Measurements from ENCODE around the gene PRAC1. TPM values are rescaled to one million over a fixed set of nuclear protein-coding genes. Genes with fewer than 3 reads are reported as not detected.

The PRAC1 gene
- total and polyA plus RNA-seq, 2 of the 8 experiments (the other 6 are each of a cell fraction or from before 2014, with no cell fraction given): not detected

DNA sequence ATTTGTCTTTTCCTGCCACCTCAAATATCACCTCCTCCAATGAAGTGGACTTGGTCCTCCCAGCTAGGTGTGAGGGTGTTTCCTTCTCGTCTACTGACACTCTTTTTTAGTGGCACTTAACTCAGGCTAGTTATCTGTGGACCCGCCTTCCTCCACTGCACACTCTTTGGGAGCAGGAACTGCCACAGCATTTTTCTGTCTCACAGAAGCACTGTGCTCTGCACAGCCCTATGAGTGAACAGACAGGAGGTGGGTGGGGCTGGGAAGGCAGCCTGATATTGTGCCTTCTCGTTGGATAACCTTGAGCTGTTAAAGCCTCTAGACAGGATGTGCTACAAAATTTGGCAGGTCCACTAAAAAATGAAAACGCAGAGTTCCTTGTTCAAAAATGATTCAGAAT is 38.1 kb upstream of the PRAC1 start:
- CTCF ChIA-PET (ENCODE audit: partially characterized antibody): interaction anchor here (1.2 to 18.8 kb wide), 6 partner anchors 26 to 119 kb away, joined by 3 to 186 read pairs (median 9); no protein-coding TSS in a partner anchor
- peaks cover 29 to 56% (median 49%) of the 10 kb centered on the region in 4 experiments for H3K27me3 ChIP-seq (replicated peaks in 1 of 4; ENCODE audit: control insufficient read depth in 3 of 4, extremely low read depth in 1 of 4, insufficient read depth in 3 of 4, low read length in 3 of 4)

More for the DNA sequence above, 38.1 kb upstream of the PRAC1 start:
- DNase-seq (ENCODE audit: low read depth in 1 of 2, low spot score in 2 of 2) (no peak), FAIRE-seq (no peak)
- Histone ChIP-seq H4K20me1 (replicated peaks in 1 of 2; ENCODE audit: control insufficient read depth in 1 of 2, insufficient read depth in 2 of 2, low read length in 2 of 2) (peaks cover 2 to 8% of the 10 kb centered on the region in 2 experiments), H3K4me1 (replicated peaks in 1 of 4; ENCODE audit: control insufficient read depth in 3 of 4, insufficient read depth in 4 of 4, low read length in 3 of 4) (no peaks in the 10 kb centered on the region), H4K8ac (ENCODE audit: extremely low read depth, insufficient read depth, low read length) (no peak overlapping the region), H3K4ac (replicated peaks; ENCODE audit: insufficient read length, low read depth, low read length) (no peak overlapping the region), H2BK5ac (ENCODE audit: low read depth, low read length) (no peak overlapping the region), H3K18ac (ENCODE audit: extremely low read depth, low read length) (no peak overlapping the region), H3K36me3 (ENCODE audit: control insufficient read depth in 2 of 4, insufficient read depth in 4 of 4, low read length in 3 of 4) (no peaks in the 10 kb centered on the region), H2BK15ac (ENCODE audit: low read length) (no peak overlapping the region), H2BK20ac (ENCODE audit: low read length) (no peak overlapping the region), H3K23ac (ENCODE audit: insufficient read length) (no peak overlapping the region), H3K56ac (replicated peaks; ENCODE audit: insufficient read length, low read depth, low read length) (no peak overlapping the region), H2AK5ac (ENCODE audit: low read depth, low read length) (no peak overlapping the region), H2AFZ (ENCODE audit: low read length) (no peak overlapping the region), H4K91ac (replicated peaks; ENCODE audit: insufficient read length, low read length) (no peak overlapping the region), H2BK12ac (ENCODE audit: low read depth, low read length) (no peak overlapping the region), H2BK120ac (replicated peaks; ENCODE audit: low read depth, low read length) (no peak overlapping the region), H3K4me3 (ENCODE audit: extremely low read depth in 1 of 4, insufficient read depth in 2 of 4, low read depth in 3 of 4, low read length in 4 of 4) (no peak overlapping the region), H3K79me2 (ENCODE audit: control insufficient read depth in 1 of 2, insufficient read depth in 2 of 2, low read length in 2 of 2) (no peaks in the 10 kb centered on the region), H3K4me2 (ENCODE audit: insufficient read depth in 1 of 2, low read depth in 2 of 2, low read length in 2 of 2) (no peak overlapping the region), H3K14ac (ENCODE audit: insufficient read length) (no peak overlapping the region), H3K79me1 (ENCODE audit: low read depth, low read length) (no peaks in the 10 kb centered on the region), H3K9ac (replicated peaks in 1 of 4; ENCODE audit: extremely low read depth in 1 of 4, low read depth in 3 of 4, low read length in 3 of 4) (no peak overlapping the region), H4K5ac (ENCODE audit: insufficient read length, low read depth, low read length) (no peak overlapping the region), H3K9me3 (ENCODE audit: insufficient read depth in 2 of 2, low read depth in 1 of 2, low read length in 1 of 2) (no peaks in the 10 kb centered on the region), H3K27ac (ENCODE audit: low read depth, low read length) (no peak overlapping the region), H3K23me2 (ENCODE audit: low read depth, low read length) (no peaks in the 10 kb centered on the region)
- WGBS, 2 experiments (ENCODE audit: extremely low coverage in 1 of 2, insufficient coverage in 1 of 2, insufficient read length in 1 of 2, insufficient replicate concordance in 2 of 2, low coverage in 1 of 2, low lambda C conversion rate in 2 of 2, missing lambda C conversion rate in 1 of 2): 96% methylated on average over 4 of the region's 4 CpGs; no CpG with 5 or more reads in 1 of the 2 experiments
- POLR2A ChIA-PET (ENCODE audit: partially characterized antibody): interaction anchor here (1.1 kb wide), 1 partner anchor 81 kb away, joined by 3 read pairs; no protein-coding TSS in a partner anchor
- no peak for TF ChIP-seq POLR2AphosphoS5 (IDR thresholded peaks at IDR 0.05; ENCODE audit: low read depth, low read length)
- no peak for TF ChIP-seq EGR1 (IDR thresholded peaks at IDR 0.05; ENCODE audit: borderline replicate concordance, low read depth, low read length)
- no peak for TF ChIP-seq SAP30 (IDR thresholded peaks at IDR 0.05; ENCODE audit: insufficient read depth, insufficient replicate concordance, low read length)
- TF ChIP-seq SIN3A (conservative IDR thresholded peaks at IDR 0.05 in 1 of 2, IDR thresholded peaks at IDR 0.05 in 1 of 2; ENCODE audit: low read depth in 1 of 2, low read length in 2 of 2): no peak
